NCI-H1436 treated with DMSO at 0.1 percent for 48 hours (cell line): ENCODE results near the gene MYH10.

Source experiments
- DNase-seq: peaks from one replicate; lab custom pipeline; 2025; lab: John Stamatoyannopoulos, UW

MYH10 gene

GRCh38 chr17:8444494-8444893 is 186.0 kb downstream of the MYH10 start:
- DNase-seq = no peak

- DNase-seq = no peak
Observed at GRCh38 chr17:8443756-8444155, 186.8 kb downstream of the MYH10 start.

- DNase-seq = no peak
Observed at GRCh38 chr17:8442310-8442709, 188.2 kb downstream of the MYH10 start.

- DNase-seq = no peak
Observed at GRCh38 chr17:8441690-8442089, 188.8 kb downstream of the MYH10 start.

GRCh38 chr17:8439681-8440080 is 190.8 kb downstream of the MYH10 start:
- no peak for DNase-seq

GRCh38 chr17:8438441-8438840 is 192.1 kb downstream of the MYH10 start:
- DNase-seq = no peak

GRCh38 chr17:8436844-8437171 is 193.7 kb downstream of the MYH10 start:
- DNase-seq = no peak

GRCh38 chr17:8436169-8436843 is 194.2 kb downstream of the MYH10 start:
- DNase-seq = no peak

- peak; percentile 76 for DNase-seq
Observed at GRCh38 chr17:8435245-8436168, 195.0 kb downstream of the MYH10 start, which contains the start of gene NDEL1. NDEL1 (plus strand) TSS chr17:8435884; CDS start chr17:8444272, 8,388 bp downstream.

- no peak for DNase-seq
Observed at GRCh38 chr17:8430966-8431365, 199.6 kb downstream of the MYH10 start.

- no peak for DNase-seq
Observed at GRCh38 chr17:8426802-8427201, 203.7 kb downstream of the MYH10 start.

GRCh38 chr17:8426094-8426720 is 204.3 kb downstream of the MYH10 start:
- DNase-seq = no peak
